ENCODE results near the gene NACA. TPM values are rescaled to one million over a fixed set of nuclear protein-coding genes. Genes with fewer than 3 reads are reported as not detected.

Gene NACA
- total RNA-seq, 1 donor from 2014 or later: 1,201 TPM

DNA sequence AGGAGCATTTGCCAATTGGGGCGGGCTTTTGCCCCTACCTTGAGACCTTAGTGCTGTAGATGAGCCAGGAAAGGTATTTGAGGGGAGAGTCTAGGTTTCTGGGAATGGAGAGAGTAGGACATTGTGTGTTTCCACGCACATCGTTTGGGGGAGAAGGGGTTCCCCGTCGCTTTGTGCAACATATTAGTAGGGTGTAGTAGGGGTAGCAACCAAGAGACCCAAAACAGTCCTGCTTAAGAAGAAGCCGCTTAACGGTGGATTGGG lies 36.3 kb downstream of the NACA start:
- no peak for DNase-seq (ENCODE audit: low read depth)

DNA sequence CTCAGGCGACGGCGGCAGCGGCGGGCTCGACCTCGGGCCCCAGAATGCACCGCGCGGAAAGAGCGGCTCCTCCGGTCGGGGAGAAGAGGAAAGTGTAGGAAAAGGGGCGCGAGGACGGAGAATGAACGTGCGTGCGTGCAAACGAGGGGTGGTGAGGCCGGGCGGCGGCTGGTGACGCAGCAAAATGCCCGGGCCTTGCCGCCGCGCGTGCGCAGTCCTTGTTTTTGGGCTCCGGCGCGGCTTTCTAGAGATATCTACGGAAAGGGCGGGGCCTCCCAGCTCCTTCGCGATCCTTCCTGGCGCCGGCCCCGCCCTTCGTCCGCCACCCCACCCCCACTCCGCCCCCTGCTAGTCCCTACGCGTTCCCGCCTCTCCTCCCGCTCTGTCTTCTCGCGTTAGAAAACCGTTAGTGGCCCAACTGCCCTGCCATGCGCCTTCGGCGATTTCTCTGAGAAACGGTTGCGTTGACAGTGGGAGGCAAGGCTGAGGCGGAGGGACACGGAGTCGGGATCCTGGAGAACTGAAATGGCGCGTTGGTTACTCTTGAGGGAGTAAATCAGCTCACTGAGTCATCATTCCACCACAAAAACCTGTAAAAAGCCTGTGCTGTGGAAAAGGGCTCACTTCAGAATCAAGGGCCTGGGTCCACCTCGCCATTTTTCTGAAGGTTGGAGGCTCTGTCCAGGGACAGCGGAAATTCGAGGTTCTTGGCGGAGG lies 36.8 kb downstream of the NACA start, which contains the start of gene PTGES3:
TSS of gene PTGES3 (minus strand) at position 156 of the 717 bp plus-strand sequence. CDS start 285 bp downstream, outside the sequence.
- peak; percentile 98 for DNase-seq (ENCODE audit: low read depth)

DNA sequence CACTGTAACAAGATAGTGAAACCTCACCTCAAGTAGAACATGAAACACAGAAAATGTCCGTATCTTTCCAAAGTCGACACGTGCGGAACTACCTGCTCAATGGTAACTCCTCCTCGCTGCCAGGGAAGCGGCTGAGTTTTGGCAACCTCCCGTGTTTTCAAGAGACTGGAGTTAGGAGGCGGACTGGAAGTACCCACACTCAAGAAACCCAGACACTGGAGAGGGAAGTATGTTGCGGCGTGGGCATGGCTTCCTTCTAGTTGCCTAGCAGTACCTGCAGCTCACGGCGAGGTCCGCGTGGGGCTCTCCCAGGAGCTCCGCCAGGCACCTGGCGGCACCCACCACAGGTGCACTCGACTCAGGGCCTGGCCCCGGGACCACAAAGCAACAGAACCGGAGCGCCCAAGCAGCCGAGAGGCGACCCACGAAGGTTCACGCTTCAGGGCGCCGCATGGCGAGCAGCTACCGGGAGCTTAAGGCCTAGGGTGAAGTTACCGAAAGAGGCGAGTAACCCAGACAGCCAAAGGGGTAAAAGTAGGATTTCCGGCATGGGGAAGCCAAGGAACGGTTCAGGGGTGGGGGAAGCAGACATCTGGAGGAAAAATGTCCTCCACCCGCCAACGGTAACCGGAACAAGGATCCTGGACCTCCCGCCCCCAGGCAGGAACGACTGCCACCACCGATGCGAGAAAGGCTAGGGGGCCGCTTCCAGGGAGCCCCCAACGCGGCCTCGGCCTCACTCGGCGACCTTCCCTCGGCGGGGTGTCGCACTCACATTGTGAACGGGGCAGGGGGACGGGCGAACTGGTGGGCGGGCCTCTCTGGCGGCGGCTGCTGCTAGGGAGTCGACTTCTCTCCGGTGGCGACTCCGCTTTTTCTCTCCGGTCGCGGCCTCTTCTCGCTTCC lies 37.6 kb downstream of the NACA start:
- peak; percentile 33 for DNase-seq (ENCODE audit: low read depth)

DNA sequence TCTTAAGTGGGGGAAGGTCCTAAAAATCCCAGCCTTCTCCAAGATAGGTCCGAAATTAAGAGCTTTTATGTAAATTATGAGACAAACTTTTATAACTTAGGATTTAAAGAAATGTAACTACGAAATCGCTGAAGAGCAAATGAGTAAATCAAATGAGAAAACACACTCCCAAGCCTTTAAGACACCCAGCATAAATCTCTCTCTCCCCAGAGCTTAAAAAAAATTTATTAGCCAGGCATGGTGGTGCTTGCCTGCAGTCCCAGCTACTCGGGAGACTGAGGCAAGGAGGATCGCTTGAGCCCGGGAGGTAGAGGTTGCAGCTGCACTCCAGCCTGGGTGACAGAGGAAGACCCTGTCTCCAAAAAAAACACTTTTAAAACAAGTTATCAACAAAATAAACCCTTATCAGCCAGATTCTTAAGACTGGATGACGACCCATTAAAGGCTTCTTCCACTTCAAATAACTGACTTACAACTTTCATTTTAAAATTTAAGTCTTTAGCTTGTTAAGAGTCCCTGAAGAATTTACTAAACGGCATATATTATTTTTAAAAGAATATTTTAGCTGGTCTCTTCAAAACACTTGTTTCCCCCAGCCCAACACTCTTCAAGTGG lies 40.2 kb downstream of the NACA start:
- DNase-seq (ENCODE audit: low read depth): no peak

DNA sequence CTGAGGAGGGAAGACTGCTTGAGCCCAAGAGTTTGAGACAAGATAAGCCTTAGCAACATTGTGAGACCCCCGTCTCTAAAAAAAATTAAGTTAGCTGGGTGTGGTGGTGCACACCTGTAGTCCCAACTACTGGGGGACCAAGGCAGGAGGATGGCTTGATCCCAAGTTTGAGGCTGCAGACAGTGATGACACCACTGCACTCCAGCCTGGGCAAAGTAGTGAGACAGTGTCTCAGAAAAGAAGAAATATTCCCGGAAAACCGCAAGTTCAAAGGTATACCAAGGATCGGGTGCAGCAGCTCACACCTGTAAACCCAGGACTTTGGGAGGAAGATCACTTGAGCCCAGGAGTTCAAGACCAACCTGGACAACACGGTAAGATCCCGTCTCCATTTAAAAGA lies 42.8 kb downstream of the NACA start:
- DNase-seq (ENCODE audit: low read depth): no peak

DNA sequence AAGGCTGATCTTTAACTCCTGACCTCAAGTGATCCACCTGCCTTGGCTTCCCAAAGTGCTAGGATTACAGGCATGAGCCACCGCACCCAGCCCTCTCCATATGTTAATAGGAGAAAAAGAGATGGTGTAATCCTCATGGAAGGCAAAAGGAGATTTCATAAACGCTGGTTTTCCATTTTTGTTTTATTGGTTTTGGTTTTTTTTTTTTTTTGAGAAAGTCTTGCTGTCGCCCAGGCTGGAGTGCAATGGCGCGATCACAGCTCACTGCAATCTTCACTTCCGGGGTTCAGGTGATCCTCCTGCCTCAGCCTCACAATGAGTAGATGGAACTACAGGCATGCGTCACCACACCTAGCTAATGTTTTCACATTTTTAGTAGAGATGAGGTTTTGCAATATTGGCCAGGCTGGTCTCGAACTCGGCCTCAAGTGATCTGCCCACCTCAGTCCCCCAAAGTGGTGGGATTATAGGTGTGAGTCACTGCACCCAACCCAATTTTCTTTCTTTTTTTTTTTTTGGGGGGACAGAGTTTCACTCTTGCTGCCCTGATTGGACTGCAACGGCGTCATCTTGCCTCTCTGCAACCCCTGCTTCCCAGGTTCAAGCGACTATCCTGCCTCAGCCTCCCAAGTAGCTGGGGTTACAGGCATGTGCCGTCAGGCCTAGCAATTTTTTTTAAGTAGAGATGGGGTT lies 45.1 kb downstream of the NACA start:
- no peak for DNase-seq (ENCODE audit: low read depth)

DNA sequence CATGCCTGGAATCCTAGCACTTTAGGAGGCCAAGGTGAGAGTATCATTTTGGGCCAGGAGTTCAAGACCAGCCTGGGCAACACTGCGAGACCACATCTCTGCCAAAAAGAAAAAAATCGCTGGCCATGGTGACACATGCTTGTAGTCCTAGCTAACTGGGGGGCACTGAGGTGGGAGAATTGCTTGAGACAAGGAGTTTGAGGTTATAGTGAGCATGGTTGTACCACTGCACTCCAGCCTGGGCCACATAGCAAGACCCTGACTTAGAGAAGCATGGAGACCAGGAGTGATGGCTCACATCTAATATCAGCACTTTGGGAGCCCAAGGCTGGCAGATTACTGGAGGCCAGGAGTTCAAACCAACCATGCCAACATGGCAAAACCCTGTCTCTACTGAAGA lies 46.2 kb downstream of the NACA start:
- no peak for DNase-seq (ENCODE audit: low read depth)

DNA sequence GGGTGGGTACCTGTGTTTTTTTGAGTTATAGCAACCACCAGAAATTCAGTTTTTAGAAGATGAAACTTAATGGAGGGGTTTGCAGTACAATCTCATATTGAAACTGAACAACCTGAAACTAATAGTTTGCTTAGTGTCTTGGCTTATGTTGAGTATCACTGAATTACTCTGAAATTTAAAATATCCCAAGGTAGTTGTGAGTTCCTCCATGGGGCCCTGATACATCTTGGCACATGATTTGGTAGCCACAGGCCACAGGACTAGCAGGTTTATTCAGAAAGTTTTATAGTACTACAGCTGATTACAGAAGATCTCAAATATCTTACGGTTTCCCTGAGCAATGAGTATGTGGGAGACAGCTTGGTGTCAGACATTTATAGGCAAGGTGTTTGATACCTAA lies 47.4 kb downstream of the NACA start:
- DNase-seq (ENCODE audit: low read depth): no peak

DNA sequence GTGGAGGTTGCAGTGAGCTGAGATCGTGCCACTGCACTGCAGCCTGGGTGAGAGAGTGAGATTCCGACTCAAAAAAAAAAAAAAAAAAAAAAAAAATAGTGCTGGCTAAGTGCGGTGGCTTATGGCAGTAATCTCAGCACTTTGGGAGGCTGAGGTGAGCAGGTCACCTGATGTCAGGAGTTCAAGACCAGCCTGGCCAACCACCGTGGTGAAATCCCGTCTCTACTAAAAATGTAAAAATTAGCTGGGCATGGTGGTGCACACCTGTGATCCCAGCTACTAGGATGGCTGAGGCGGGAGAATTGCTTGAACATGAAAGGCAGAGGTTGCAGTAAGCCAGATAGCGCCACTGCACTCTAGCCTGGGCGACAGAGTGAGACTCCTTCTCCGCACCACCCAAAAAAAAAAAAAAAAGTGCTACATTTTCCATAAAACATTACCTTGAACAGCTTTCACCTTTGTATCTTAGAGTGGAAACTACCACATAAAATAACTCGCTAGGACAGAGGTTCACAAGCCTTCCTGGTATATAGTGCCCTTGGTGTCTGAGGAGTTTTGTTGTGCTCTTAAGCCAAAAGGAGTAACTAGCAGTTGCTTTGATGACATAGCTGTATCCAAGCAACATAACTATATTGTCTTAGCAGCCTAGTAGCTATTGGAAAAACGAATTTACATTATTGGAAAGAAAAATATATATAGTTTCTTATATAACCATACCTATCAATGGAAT lies 48.1 kb downstream of the NACA start:
- DNase-seq (ENCODE audit: low read depth): no peak

DNA sequence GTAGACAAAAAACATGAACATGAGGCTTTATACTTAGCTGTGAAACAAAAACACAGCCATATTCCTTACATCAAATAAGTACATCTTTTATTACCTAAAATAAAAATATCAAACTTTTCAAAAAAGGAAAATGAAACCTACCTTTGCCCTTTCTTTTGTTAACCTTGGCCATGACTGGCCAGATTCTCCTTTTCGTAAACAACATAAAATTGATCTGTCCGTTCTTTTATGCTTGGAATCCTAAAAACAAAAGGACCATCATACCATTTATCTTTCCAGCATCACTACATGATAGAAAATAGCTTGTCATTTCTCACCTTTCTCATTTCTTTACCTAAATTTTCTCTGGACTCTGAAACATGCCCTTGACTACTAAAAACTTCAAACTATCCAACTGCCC lies 53.5 kb downstream of the NACA start:
- DNase-seq (ENCODE audit: low read depth): no peak

DNA sequence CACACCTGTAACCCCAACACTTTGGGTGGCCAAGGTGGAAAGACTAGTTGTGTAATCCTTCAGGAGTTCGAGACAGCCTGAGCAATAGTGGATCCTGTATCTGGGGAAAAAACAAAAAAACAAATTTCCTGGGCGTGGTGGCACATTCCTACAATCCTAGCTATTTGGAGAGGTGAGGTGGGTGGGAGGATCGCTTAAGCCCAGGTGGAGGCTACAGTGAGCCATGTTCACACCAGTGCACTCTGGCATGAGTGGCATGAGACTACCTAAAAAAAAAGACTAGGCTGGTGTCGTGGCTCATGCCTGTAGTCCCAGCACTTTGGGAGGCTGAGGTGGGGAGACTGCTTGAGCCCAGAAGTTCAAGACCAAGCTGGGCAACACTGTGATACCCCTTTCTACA lies 54.3 kb downstream of the NACA start:
- DNase-seq (ENCODE audit: low read depth): no peak

DNA sequence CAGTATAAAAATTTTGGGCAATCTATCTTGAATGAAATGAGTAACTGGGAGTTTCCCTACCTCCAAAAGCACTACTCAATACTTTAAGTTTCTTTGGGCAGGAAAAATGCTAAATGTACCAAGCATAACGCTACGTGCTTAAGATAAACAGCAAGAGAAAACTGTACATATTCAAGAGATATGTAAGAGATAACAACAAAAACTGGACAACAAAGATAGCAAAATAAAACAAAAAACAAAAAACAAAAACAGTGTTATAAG lies 57.0 kb downstream of the NACA start:
- no peak for DNase-seq (ENCODE audit: low read depth)

Other genes with a start within 250 kb of the NACA start
- not detected in 2 replicates for gene GLS2, start 237.1 kb downstream of the NACA start, total RNA-seq
- 9.2 and 9.7 TPM in 2 replicates for gene RBMS2, start 203.5 kb downstream of the NACA start, total RNA-seq
- 23.2 and 27.0 TPM in 2 replicates for gene BAZ2A, start 95.0 kb downstream of the NACA start, total RNA-seq
- gene ATP5F1B, start 79.3 kb downstream of the NACA start, total RNA-seq: 614 and 728 TPM in 2 replicates
- 73.5 and 82.2 TPM in 2 replicates for gene PTGES3, start 37.0 kb downstream of the NACA start, total RNA-seq
- 1.7 TPM in 2 replicates for gene PRIM1, start 27.0 kb upstream of the NACA start, total RNA-seq
- 0.10 and 0.45 TPM in 2 replicates for gene HSD17B6, start 38.0 kb upstream of the NACA start, total RNA-seq
- gene SDR9C7, start 209.1 kb upstream of the NACA start, total RNA-seq: 0.16 TPM in 1 of 2 replicates, not detected in the other
- gene RDH16, start 232.3 kb upstream of the NACA start, total RNA-seq: 0.10 and 0.13 TPM in 2 replicates

All from myocyte (in vitro differentiated cells).